HG03575 (cell line): ENCODE measurements around the gene C11orf42.
"Not testable (repeated sequence)": the region's sequence is repeated elsewhere in the genome, so short reads cannot be mapped to it uniquely, and the experiment has no call there.

Experiments
- ATAC-seq: cut with Tn5 transposase; IDR thresholded peaks from one replicate; pipeline ENCODE4 v1.9.1; 2021; ENCODE audit not compliant: unreplicated experiment, insufficient number of reproducible peaks, low FRiP score; ENCODE audit errors: extremely low read depth

C11orf42 gene

GRCh38 chr11:6216501-6216900 is 11.1 kb downstream of the C11orf42 start:
- no peak for ATAC-seq

- ATAC-seq: no peak
Measured at GRCh38 chr11:6217722-6218121, 12.4 kb downstream of the C11orf42 start.

- ATAC-seq: no peak
Measured at GRCh38 chr11:6219359-6219758, 14.0 kb downstream of the C11orf42 start.

- no peak for ATAC-seq
Measured at GRCh38 chr11:6223854-6224253, 18.5 kb downstream of the C11orf42 start.

- no peak for ATAC-seq
Measured at GRCh38 chr11:6224421-6224820, 19.1 kb downstream of the C11orf42 start.

GRCh38 chr11:6225024-6225423 is 19.7 kb downstream of the C11orf42 start:
- ATAC-seq: no peak

GRCh38 chr11:6225896-6226295 is 20.5 kb downstream of the C11orf42 start:
- ATAC-seq: no peak

GRCh38 chr11:6228520-6228919 is 23.2 kb downstream of the C11orf42 start:
- ATAC-seq: no peak

GRCh38 chr11:6229911-6230310 is 24.6 kb downstream of the C11orf42 start:
- ATAC-seq: no peak

GRCh38 chr11:6232899-6233298 is 27.5 kb downstream of the C11orf42 start:
- ATAC-seq: no peak

- ATAC-seq: no peak
Measured at GRCh38 chr11:6233984-6234386, 28.6 kb downstream of the C11orf42 start.

GRCh38 chr11:6234387-6235107 is 29.2 kb downstream of the C11orf42 start, which contains the start of gene FHIP1B:
TSS of gene FHIP1B (minus strand) at chr11:6234636. CDS start at chr11:6224516, 10,120 bp downstream.
- ATAC-seq: peak; percentile 95

- ATAC-seq: no peak
Measured at GRCh38 chr11:6237266-6237665, 31.9 kb downstream of the C11orf42 start.

GRCh38 chr11:6237761-6238302 is 32.5 kb downstream of the C11orf42 start:
- ATAC-seq: no peak

GRCh38 chr11:6238902-6239301 is 33.5 kb downstream of the C11orf42 start, which contains the start of gene CNGA4:
TSS of gene CNGA4 (plus strand) at chr11:6239089. CDS start at chr11:6239207, 118 bp downstream.
- ATAC-seq: no peak

GRCh38 chr11:6240139-6240538 is 34.8 kb downstream of the C11orf42 start:
- ATAC-seq: no peak

GRCh38 chr11:6240781-6241180 is 35.4 kb downstream of the C11orf42 start:
- no peak for ATAC-seq

- ATAC-seq: no peak
Measured at GRCh38 chr11:6241316-6241715, 36.0 kb downstream of the C11orf42 start.

- no peak for ATAC-seq
Measured at GRCh38 chr11:6245536-6245935, 40.2 kb downstream of the C11orf42 start.

- ATAC-seq: no peak
Measured at GRCh38 chr11:6248248-6248647, 42.9 kb downstream of the C11orf42 start.

- ATAC-seq: not testable (repeated sequence)
Measured at GRCh38 chr11:6248897-6249296, 43.5 kb downstream of the C11orf42 start.
